Raji (cell line): ENCODE measurements around the gene NDEL1.

ENCODE experiments used
- POLR2A ChIP-seq: IDR thresholded peaks from 2 replicates; pipeline ENCODE4 v1.6.1; 2011; ENCODE audit warnings: low read depth, low read length, control low read depth; ENCODE audit not compliant: insufficient read depth

The NDEL1 gene

GRCh38 chr17:8492121-8492520 lies 56.4 kb downstream of the NDEL1 start:
- no peak for TF ChIP-seq POLR2A

- TF ChIP-seq POLR2A, result no peak
Observed at GRCh38 chr17:8494021-8494420, 58.3 kb downstream of the NDEL1 start.

- TF ChIP-seq POLR2A, result no peak
Observed at GRCh38 chr17:8494506-8495111, 58.9 kb downstream of the NDEL1 start.

DNA sequence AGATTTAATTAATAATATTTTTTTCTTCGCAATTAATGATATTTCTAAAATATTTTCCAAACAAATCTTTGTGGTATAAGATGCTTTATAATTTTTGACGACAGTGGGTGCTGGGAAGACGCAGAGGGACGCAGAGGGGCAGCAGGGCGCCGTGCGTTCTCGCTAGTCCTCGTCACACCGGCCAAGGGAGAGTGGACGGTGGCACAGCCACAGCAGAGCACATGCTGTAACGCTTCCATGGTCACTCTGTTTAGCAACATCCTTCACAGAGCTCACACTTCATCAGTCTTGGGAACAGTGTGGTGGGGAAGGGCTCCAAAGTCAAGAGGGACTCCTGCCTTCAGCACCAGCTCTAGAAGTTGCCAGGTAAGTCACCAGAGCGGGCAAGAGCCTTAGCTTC lies 60.4 kb downstream of the NDEL1 start:
- no peak for TF ChIP-seq POLR2A

DNA sequence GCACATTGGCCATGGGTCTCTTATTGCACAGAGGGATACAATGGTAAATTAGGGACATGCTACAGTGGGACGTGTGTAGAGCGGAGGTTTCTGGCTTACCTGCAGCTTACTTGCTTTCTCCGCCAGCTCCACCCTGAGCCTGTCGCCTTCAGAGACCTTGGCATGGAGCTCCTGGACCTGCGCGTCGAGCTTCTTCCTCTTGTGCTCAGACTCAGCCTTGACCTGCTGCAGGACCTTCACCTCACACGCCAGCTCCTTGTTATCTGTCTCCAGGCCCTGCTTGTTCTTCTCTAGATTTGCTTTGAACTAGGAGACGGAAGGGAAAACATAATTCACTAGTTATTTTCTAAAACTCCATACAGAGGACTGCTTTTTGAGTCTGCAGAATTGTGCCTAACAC lies 63.5 kb downstream of the NDEL1 start:
- no peak for TF ChIP-seq POLR2A

DNA sequence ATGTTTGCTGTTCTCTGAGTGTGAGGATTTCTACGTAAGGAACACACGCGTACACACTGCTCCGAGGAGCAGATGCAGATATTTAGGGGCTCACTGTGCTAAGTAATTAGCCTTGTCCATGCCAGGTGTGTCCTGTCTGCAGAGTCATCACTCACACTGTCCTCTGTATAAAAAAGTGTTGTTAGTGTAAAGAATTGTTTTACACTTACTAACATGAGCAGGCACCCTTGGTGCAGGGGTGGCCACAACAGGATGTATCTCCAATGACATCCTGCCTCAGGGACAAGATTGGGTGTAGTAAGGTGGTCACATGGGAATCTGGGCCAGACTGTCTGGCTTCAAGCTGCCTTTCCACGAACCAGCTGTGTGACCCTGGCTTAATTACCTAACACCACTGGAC lies 63.9 kb downstream of the NDEL1 start:
- TF ChIP-seq POLR2A, result no peak

DNA sequence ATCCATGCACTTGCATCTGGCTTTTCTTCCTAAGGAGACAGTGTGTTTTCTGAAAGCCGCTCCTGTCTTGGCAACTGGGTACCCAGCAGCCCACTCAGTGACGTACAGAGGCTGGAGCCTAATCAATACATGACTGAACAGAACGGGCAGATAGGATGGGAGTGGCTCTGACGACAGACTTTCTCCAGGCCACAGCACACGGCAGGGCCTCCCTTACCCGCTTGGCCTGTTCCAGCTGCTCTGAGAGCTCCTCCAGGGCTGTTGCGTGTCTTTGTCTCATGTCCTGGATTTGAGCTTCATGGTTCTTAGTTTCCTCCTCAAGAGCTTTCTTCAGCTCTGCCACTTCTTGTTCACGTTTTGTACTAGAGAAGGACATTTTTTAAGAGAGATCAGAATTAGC lies 64.9 kb downstream of the NDEL1 start:
- no peak for TF ChIP-seq POLR2A

DNA sequence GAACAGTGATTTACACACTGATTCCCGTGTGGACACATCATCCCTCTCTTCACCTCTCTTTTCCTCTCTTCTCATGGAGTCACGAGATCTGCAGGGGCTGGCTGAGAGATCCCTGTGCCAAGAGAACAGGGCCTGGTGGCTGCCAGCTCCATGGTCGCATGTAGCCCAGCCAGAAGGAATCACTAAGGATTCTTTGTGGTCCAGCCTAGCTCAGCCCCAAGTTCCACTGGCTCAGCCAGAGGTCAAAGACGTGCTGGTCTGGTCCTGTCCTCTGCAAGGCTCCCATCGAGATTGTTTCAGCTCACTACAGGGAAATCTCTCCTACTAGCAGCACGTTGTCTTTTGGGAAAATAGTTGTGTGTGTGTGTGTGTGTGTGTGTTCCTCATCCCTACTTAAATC lies 66.4 kb downstream of the NDEL1 start:
- TF ChIP-seq POLR2A, result no peak

- no peak for TF ChIP-seq POLR2A
Observed at GRCh38 chr17:8503368-8503767, 67.7 kb downstream of the NDEL1 start.

- TF ChIP-seq POLR2A, result no peak
Observed at GRCh38 chr17:8503807-8504206, 68.1 kb downstream of the NDEL1 start.

- no peak for TF ChIP-seq POLR2A
Observed at GRCh38 chr17:8504460-8505207, 69.0 kb downstream of the NDEL1 start.

- TF ChIP-seq POLR2A, result no peak
Observed at GRCh38 chr17:8506145-8506544, 70.5 kb downstream of the NDEL1 start.

GRCh38 chr17:8514801-8515200 lies 79.1 kb downstream of the NDEL1 start:
- TF ChIP-seq POLR2A, result no peak
